H4 (cell line): ENCODE measurements around the gene ZC2HC1B. TPM values are rescaled to one million over a fixed set of nuclear protein-coding genes. Genes with fewer than 3 reads are reported as not detected.

Source experiments
- total RNA-seq: library from RNA; depleted of rRNA; stranded (reverse); fragments of >200 nt; shearing (Covaris generic); gene quantifications from 2 replicates; pipeline ENCODE4 v1.2.3, GENCODE V29; 2014; rRNA removed

Gene ZC2HC1B
- total RNA-seq, 1 experiment from 2014 or later, result not detected

Other genes with a start within 250 kb of the ZC2HC1B start
- gene PHACTR2, start 186.5 kb upstream of the ZC2HC1B start, total RNA-seq, result 22.4 and 24.4 TPM in 2 replicates
- 26.6 and 28.4 TPM in 2 replicates for gene LTV1, start 21.1 kb upstream of the ZC2HC1B start, total RNA-seq
- 9.8 and 18.5 TPM in 2 replicates for gene PLAGL1, start 143.8 kb downstream of the ZC2HC1B start, total RNA-seq
- gene SF3B5, start 231.1 kb downstream of the ZC2HC1B start, total RNA-seq, result 108 and 155 TPM in 2 replicates